ENCODE data around the gene BMPER. TPM values are rescaled to one million over a fixed set of nuclear protein-coding genes. Genes with fewer than 3 reads are reported as not detected.

BMPER gene
- total RNA-seq, 1 experiment from 2014 or later = not detected

GRCh38 chr7:34042406-34042805 lies 137.1 kb downstream of the BMPER start:
- no peak for TF ChIP-seq POLR2AphosphoS5 (IDR thresholded peaks at IDR 0.05; ENCODE audit: low read depth, low read length)
- TF ChIP-seq TCF7L2 (IDR thresholded peaks at IDR 0.05; ENCODE audit: low read depth, low read length) = no peak
- no peak for TF ChIP-seq CTCF (IDR thresholded peaks at IDR 0.05)
- Histone ChIP-seq H3K27me3 (ENCODE audit: control insufficient read depth, insufficient read depth, low read length) (no peaks in the 10 kb centered on the region), H3K27ac (ENCODE audit: low read length) (no peak overlapping the region), H3K9me3 (ENCODE audit: control insufficient read depth, insufficient read depth, low read depth, low read length) (no peaks in the 10 kb centered on the region), H3K4me1 (ENCODE audit: control insufficient read depth, insufficient read depth, low read length) (no peaks in the 10 kb centered on the region), H3K4me3 (ENCODE audit: low read depth in 2 of 2, low read length in 2 of 2) (no peak overlapping the region), H3K36me3 (ENCODE audit: control insufficient read depth, insufficient read depth, low read length) (no peaks in the 10 kb centered on the region)
- CTCF ChIA-PET = no interaction called here
- POLR2A ChIA-PET = no interaction called here
- no peak for DNase-seq (ENCODE audit: low read depth, low spot score)
- BruUV-seq (replicated peaks) = no TSS peak
- intact Hi-C loops (cut with micrococcal nuclease; ENCODE audit: unreplicated experiment) (no loop called here), in situ Hi-C loops (cut with HindIII; ENCODE audit: low pct_unique_long_range_greater_than_20kb, low sequenced_read_pairs) (no loop called here)
- ATAC-seq = no peak

GRCh38 chr7:34043461-34044305 lies 138.3 kb downstream of the BMPER start:
- ChIA-PET CTCF (no interaction called here), POLR2A (interaction anchor here (0.5 kb wide), 1 partner anchor 15 kb away, joined by 4 read pairs; no protein-coding TSS in a partner anchor)
- Histone ChIP-seq H3K27me3 (ENCODE audit: control insufficient read depth, insufficient read depth, low read length) (no peaks in the 10 kb centered on the region), H3K4me3 (ENCODE audit: low read depth in 2 of 2, low read length in 2 of 2) (no peak overlapping the region), H3K36me3 (ENCODE audit: control insufficient read depth, insufficient read depth, low read length) (no peaks in the 10 kb centered on the region), H3K9me3 (ENCODE audit: control insufficient read depth, insufficient read depth, low read depth, low read length) (no peaks in the 10 kb centered on the region), H3K27ac (ENCODE audit: low read length) (no peak overlapping the region), H3K4me1 (ENCODE audit: control insufficient read depth, insufficient read depth, low read length) (no peaks in the 10 kb centered on the region)
- ATAC-seq (no peak), DNase-seq (ENCODE audit: low read depth, low spot score) (no peak)
- BruUV-seq (replicated peaks) = no TSS peak
- TF ChIP-seq TCF7L2 (IDR thresholded peaks at IDR 0.05; ENCODE audit: low read depth, low read length) (no peak), REST (IDR thresholded peaks at IDR 0.05; ENCODE audit: insufficient read depth in 1 of 2, low read depth in 2 of 2, low read length in 1 of 2) (no peak), CTCF (IDR thresholded peaks at IDR 0.05) (no peak), SIN3A (IDR thresholded peaks at IDR 0.05; ENCODE audit: borderline replicate concordance, insufficient read depth, low read depth, low read length) (no peak), POLR2AphosphoS5 (IDR thresholded peaks at IDR 0.05; ENCODE audit: low read depth, low read length) (no peak)
- intact Hi-C loops (cut with micrococcal nuclease; ENCODE audit: unreplicated experiment) (no loop called here), in situ Hi-C loops (cut with HindIII; ENCODE audit: low pct_unique_long_range_greater_than_20kb, low sequenced_read_pairs) (no loop called here)
